GM12865 (cell line): ENCODE results near the gene ACOX2.

ENCODE experiments used
- DNase-seq: peaks from one replicate; pipeline ENCODE4 v3.0.0; 2010; ENCODE audit warnings: low read depth
- H3K4me3 ChIP-seq: 2 replicates; pipeline ENCODE4 v1.5.1; 2011; ENCODE audit warnings: mild to moderate bottlenecking, low read depth, low read length, control low read depth
- TF ChIP-seq, protein P1 (sequence below): IDR thresholded peaks from 2 replicates; pipeline ENCODE4 v1.5.1; 2011; ENCODE audit warnings: low read length, control low read depth, low read depth, inconsistent platforms; ENCODE audit not compliant: insufficient read depth; ENCODE audit errors: missing control alignments

The ACOX2 gene

DNA sequence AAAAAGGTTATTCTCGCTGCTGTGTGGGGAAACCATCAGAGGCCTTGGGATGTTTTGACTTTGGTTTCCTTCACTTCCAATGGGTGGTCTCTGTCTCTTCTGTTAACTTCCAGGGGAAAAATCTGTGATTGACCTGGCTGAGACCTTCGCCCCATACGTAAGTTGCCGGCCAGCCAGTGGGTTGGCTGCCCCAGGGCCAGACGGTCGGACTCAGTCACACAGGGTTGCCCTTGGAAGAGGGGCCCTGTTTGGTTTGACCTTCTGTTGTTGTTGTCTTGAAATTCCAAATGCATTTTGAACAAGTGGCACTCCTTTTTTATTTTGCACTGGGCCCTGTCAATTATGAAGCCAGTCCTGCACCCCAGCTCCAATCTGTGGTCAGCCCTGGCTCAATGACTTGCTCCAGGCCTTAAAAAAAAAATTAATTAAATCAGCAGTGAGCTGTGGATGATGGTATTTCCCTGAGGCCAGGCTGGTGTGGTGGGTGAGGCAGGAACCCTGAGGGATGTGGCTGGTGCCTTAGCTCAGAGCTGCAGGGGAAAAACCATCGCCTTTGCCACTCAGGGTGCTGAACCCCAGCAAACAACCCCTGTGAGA is 35.7 kb upstream of the ACOX2 start:
- H3K4me3 ChIP-seq = no peak overlapping the region
- no peak for DNase-seq
- TF ChIP-seq, protein P1, sequence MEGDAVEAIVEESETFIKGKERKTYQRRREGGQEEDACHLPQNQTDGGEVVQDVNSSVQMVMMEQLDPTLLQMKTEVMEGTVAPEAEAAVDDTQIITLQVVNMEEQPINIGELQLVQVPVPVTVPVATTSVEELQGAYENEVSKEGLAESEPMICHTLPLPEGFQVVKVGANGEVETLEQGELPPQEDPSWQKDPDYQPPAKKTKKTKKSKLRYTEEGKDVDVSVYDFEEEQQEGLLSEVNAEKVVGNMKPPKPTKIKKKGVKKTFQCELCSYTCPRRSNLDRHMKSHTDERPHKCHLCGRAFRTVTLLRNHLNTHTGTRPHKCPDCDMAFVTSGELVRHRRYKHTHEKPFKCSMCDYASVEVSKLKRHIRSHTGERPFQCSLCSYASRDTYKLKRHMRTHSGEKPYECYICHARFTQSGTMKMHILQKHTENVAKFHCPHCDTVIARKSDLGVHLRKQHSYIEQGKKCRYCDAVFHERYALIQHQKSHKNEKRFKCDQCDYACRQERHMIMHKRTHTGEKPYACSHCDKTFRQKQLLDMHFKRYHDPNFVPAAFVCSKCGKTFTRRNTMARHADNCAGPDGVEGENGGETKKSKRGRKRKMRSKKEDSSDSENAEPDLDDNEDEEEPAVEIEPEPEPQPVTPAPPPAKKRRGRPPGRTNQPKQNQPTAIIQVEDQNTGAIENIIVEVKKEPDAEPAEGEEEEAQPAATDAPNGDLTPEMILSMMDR = no peak

DNA sequence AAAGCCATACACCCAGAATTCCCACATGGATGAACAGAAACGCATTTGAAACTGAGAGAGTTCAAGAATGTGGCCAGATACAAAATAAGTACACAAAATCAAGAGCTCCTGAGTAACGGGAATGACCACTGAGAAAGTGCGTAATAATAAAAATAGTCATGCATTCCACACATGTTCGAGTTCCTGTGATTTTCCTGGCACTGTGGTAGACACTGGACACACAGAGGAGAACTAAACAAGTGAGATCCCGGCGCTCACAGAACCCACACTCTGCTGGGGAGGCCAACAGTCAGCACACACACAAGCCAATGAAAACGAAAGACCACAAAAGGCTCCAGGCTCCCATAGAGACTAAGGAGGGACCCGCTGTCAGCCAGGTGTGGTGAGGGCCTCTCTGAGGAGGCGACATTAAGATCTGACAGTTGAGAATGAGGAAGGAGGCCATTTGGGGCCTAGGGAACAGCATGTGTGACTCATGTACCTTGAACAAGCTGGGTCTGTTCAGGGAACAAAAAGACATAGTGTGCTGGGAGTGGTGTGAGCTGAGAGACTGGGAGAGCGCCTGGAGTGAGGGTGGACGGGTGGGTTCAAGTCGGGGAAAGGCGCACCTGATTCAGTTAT is 35.1 kb upstream of the ACOX2 start:
- TF ChIP-seq, protein P1 = no peak
- no peak overlapping the region for H3K4me3 ChIP-seq
- DNase-seq = no peak

DNA sequence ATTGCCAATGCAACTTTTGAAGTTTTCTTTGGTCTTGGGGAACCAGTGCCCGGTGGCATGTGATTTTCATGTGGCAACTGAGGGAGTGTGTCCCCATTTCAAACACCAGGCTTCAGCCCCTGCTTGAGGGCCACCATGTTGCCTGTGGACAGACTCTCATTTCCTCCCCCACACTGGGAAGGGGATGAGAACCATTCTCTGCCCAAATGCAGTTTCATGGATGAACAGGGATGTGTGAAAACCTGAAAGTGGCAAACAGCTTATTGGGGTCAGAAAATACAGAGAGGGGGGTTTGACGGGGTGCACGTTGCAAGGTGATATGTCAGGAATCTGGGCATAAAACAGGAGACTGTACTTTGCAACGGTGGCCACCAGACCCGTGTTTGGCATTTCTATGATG is 33.9 kb upstream of the ACOX2 start:
- TF ChIP-seq, protein P1 = no peak
- no peak for DNase-seq
- H3K4me3 ChIP-seq = no peak overlapping the region

DNA sequence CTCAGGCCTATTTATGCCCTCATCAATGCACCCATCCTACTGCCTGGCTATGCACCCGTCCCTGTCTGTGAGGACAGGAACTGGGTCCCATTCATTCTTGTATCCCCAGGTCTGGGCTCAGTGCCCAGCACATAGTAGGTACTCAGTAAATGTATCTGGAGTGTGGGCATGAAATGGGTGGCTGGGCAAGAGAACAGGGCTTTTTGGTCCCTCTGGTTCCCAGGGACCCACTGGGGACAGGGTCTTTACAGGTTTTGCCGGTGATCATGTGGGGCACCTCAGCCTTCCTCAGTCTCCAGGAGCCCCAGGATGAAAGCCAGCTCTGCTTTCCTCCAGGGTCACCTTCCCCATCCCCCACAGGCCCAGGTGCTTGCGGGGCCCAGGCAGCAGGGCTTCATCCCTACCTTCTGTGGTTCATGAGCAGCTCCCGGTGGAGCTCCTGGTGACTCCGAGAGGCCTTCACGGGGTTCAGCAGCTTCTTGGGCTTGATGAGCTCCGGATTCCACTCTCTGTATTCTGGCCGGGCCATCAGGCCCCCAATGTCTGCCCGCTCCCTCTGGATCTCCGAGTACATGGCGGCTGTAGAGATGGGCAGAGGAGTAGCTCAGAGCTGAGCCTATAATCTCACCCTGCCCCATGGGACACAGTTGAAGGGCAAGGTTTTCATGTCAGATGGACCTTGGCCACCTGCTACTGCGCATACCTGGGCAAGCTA is 32.5 kb upstream of the ACOX2 start:
- no peak for DNase-seq
- TF ChIP-seq, protein P1 = no peak
- no peak overlapping the region for H3K4me3 ChIP-seq

DNA sequence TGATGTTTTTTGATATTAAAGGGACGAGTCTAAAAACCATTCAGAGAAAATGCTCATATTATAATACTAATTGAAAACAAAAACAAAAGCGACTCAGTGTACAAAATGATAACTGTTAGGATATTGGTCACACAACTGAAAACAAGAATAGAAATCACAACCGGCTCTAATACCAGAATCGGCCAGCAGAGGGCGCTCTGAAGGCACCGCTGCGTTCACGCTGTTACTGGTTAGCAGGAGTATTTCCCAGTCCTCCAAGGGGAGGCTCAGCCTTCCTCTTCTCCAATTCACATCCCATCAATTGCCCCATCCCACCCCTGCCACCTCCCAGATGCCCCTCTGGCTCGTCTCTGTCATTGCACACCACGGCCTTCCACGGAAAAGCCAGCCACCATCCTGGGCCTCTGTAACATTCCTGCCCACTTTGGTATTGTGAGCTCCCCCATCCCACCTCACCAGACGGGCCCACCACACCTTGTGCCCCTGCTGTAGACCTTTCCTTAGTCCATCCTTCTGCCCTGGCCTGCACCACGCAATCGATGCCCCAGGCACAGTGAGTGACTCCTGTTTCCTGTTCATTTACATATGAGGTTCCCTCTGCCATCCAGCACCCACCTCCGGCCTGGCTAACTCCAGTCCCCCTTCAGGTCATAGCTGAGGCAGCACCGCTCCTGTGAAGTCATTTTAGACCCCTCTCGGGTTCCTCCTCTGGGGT is 31.7 kb upstream of the ACOX2 start:
- DNase-seq = peak; percentile 65
- TF ChIP-seq, protein P1 = peak; percentile 82

DNA sequence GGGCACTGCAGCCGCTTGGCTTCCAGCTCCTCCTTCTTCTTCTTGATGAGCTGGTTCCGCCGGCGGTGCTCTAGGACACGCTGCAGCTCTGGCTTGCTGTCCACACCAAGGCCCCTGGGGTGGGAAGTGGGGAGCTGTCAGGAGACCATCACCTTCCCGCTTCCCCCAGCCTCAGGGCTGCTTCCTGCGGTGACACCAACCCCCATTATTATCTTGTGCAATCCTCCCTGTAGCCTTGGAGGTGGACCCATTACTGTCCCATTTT is 30.2 kb upstream of the ACOX2 start:
- TF ChIP-seq, protein P1 = no peak
- no peak overlapping the region for H3K4me3 ChIP-seq
- DNase-seq = no peak

More for the DNA sequence above, 31.7 kb upstream of the ACOX2 start:
- no peak overlapping the region for H3K4me3 ChIP-seq
